Right kidney (tissue), 1 donor: Measurements from ENCODE around the gene C6orf132.

Experiments
- DNase-seq: peaks from one replicate; pipeline ENCODE4 v3.0.0-alpha.2; 2016

The C6orf132 gene

DNA sequence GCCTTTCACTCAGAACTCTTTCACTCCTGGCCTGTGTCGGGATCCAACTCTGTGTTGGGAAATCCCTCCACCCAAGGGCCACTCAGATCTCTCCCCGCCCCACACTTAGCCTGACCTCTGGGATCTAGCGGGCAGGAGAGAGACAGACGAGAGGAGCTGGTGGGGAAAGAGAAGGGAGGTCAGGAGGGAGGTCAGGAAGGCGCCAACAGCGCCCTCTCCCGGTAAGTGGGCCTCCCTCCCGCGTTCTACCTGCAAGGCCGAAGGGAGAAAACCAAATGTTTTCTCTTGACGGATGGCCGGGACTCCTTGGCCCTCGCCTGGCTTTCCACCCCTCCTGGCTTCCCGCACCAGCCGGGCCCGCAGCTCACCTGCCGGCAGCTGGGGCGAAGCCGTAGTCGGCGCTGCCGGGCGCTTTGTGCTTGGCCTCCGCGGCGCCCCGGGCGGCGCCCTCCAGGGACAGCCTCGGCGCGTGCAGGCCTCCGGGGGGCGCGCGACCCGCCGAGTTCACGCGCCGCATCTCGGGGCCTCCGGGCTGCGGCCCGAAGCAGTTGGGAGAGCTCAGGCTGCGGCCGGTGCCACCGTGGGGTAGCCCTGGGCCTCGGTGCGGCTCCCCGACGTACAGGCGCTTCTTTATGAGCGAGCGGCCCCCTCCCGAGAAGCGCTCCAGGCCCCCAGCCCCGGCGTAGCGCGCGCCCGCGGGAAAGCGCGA, 38.2 kb downstream of the C6orf132 start:
- peak; percentile 89 for DNase-seq

DNA sequence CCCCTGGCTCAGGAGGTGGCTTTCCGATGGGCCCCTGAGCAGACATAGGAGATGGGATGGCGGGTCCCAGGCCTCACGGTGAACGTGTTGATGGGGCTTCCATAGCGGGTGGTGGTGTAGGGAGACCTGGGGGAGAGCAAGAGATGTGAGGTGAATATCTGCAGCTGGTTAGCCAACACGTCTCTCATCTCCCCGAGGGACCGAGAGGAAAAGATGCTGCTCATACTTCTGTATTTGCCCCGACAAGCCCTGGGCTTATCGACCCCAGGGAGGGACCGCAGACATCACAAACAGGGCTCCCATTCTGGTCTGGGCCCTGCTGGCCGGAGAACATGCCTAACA, 38.7 kb downstream of the C6orf132 start:
- DNase-seq = no peak

GRCh38 chr6:42103216-42103615, 39.2 kb downstream of the C6orf132 start:
- no peak for DNase-seq

- no peak for DNase-seq
Observed at GRCh38 chr6:42101186-42101657, 41.2 kb downstream of the C6orf132 start.

GRCh38 chr6:42100029-42100901, 42.2 kb downstream of the C6orf132 start:
- DNase-seq = no peak

GRCh38 chr6:42099340-42100028, 42.9 kb downstream of the C6orf132 start:
- no peak for DNase-seq

- no peak for DNase-seq
Observed at GRCh38 chr6:42095776-42096541, 46.5 kb downstream of the C6orf132 start.

GRCh38 chr6:42095094-42095493, 47.3 kb downstream of the C6orf132 start:
- DNase-seq = no peak

- no peak for DNase-seq
Observed at GRCh38 chr6:42093582-42094329, 48.7 kb downstream of the C6orf132 start.

GRCh38 chr6:42091718-42092023, 50.7 kb downstream of the C6orf132 start:
- DNase-seq = no peak

DNA sequence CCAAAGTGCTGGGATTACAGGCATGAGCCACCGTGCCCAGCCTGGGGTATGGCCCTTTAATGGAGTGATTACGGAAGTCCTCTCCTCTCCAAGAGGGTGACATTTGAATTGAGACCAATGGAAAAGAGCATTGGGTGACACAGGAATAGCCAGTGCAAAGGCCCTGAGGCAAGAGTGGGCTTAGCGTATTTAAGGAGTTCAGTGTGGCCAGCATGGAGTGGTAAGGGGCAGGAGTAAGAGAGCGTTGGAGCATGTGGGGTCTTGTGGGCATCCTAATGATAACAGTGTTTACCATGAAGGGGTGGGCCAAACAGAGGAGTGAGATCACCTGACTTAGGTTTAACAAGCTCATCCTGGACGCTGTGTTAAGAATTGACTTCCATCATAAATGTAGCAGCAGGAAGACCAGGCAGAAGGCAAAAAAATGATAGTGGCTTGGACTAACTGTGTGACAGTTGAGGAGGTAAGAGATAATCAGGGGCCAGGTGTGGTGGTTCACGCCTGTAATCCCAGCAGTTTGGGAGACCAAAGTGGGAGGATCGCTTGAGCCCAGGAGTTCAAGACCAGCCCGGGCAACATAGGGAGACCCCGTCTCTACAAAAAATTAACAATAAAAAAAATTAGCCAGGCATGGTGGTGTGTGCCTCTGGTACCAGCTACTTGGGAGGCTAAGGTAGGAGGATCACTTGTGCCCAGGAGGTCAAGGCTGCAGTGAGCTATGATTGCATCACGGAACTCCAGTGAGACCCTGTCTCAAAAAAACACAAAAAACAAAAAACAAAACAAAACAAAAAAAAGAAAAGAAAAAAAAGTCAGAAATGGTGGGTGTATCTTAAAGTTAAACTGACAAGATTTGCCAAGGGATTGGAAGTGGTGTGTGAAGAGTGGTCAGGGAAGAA, 51.4 kb downstream of the C6orf132 start:
- DNase-seq = no peak

- no peak for DNase-seq
Observed at GRCh38 chr6:42088101-42088591, 54.3 kb downstream of the C6orf132 start.

DNA sequence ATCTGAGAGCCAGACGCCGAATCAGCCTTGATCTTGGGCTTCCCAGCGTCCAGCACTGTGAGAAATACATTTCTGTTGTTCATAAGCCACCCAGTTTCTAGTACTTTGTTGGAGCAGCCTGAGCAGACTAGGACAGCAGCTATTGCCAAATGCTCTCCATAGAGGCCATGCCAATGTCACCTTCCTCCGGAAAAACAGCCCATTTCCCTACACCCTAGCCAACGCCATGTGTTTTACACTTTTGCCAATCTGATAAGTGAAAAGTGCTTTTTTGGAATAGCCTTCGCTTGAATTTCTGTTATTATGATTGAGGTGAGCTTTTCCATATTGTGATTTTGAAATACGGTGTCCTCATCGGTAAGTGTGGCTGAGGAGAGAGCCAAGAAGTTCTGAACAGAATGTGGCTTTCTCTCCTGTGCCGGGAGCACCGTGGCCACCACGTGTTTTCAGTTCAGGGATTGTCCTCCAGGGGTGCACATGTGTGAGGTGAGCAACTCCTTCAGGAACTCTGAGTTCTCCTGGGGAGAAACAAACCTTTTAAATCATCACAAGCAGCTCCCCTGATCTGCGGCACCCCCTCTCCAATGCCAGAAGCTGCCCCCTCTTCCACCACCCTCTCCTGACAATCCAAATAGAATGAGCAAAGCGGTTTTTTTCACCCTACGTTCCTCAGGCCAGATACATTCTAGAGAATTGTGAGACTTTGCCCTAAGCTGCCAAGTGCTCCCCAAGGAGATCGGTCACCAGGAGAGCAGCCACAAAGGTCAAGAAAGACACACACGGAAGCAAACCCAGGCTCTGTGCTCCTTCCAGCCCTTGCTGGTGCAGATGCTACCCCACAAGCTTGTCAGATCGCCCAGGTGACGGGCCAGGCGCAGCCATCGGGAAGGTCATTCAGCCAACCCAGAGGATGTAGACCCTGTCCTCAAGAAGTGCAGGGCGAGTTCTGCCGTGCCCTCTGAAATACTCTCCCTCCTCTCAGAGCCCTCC, 56.1 kb downstream of the C6orf132 start:
- no peak for DNase-seq

DNA sequence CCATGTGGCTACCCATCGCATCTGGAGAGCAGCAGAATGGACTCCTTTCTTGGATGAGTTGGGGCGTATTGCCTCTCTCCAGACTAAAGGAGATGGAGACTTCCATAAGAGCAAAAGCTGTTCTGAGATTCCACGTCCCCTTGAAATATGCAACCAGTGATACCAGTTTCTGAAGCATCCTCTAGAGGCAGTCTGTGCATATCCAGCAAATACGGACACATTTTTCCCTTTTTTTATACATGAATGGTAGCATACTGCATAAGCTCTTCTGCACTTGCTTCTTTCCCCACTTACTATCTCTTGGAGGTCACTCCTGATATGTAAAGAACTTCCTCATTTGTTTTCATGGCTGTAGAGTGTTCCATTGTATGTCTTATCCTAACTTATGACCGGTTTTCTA, 57.5 kb downstream of the C6orf132 start:
- DNase-seq = no peak

DNA sequence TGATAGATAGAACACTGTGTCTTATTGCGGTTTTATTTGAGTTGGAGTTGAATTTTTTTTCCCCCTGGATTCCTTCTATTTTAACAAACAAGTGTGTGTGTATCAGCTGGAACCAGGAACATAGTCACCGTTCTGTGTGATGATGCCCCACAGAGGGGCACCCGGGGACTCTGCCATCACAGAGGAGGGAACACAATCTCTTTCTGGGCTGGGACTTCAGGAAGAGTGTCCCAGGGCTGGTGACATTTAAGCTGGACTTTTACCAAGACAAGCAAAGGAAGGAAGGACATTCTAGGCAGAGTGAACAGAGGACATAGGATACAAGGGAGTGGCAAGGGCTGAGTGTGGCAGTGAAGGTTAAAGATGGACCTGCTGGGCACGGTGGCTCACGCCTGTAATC, 58.9 kb downstream of the C6orf132 start:
- DNase-seq = no peak

- no peak for DNase-seq
Observed at GRCh38 chr6:42079941-42080464, 62.4 kb downstream of the C6orf132 start.

DNA sequence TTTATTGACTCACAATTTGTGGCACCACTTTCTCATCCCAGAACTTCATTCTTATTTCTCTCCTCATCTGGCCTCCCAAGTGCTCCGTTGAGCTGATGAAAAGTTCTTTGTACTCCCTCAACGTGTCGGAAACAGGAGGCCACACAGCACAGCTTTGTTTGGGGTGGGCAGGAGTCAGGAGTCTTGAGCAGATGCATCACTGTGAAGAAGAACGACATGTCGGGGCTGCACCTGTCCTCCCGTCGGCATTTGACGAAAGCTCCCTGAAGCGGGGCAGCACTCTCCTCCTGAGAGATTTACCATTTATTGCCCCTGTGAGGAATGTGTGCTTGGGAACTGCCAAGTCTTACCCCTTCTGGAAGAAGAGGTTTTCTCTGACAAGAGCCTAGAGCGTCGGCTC, 64.0 kb downstream of the C6orf132 start:
- no peak for DNase-seq

- DNase-seq = peak; percentile 50
Observed at GRCh38 chr6:42075159-42075838, 67.1 kb downstream of the C6orf132 start.
